Measurements from ENCODE around the gene UNC5CL. TPM values are rescaled to one million over a fixed set of nuclear protein-coding genes. Genes with fewer than 3 reads are reported as not detected.
A peak's percentile ranks its signal among the peaks of the same experiment; 100 is the strongest.

UNC5CL gene
- total and polyA plus RNA-seq, 8 donors: 2.3 to 84.8 (median 13.1) TPM

- intact Hi-C loops (cut with DNase I; ENCODE audit: low total_unique reads): no loop called here
- H3K9me3 ChIP-seq: no peaks in the 10 kb centered on the region
- TF ChIP-seq CTCF (IDR thresholded peaks at IDR 0.05) (no peak), EP300 (IDR thresholded peaks at IDR 0.05) (no peak), POLR2A (IDR thresholded peaks at IDR 0.05) (no peak), POLR2AphosphoS5 (IDR thresholded peaks at IDR 0.05) (no peak)
- no peaks in the 10 kb centered on the region for H3K27me3 ChIP-seq
- H3K4me1 ChIP-seq: peaks cover 0 to 5% (median 0%) of the 10 kb centered on the region in 4 donors
- no peak for DNase-seq
- no peaks in the 10 kb centered on the region for H3K36me3 ChIP-seq
- no peak overlapping the region for H3K4me3 ChIP-seq
- 77 to 87% (median 79%) methylated on average over 15 of the region's 15 CpGs for whole genome bisulfite sequencing, 5 donors
- no peak overlapping the region for H3K27ac ChIP-seq
Observed at GRCh38 chr6:40989204-40990169, 49.5 kb downstream of the UNC5CL start.

DNA sequence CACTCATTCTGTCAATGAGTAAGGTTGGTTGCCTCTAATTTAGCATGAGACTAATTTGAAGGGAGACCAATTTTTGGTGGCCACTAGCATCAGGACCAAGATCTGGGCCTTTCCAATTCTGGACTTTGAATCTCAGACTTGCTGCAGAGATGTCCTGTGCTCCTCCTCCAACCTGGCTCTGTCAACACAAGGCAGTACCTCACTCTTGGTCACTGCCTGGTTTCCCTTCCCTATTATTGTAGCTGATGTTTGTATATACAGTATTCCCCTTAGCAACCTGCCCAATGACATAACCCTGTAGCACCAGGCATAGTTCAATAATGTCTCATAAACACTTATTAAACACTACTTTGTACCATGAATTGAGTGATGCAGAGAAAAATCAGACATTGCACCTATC, 50.4 kb downstream of the UNC5CL start:
- H3K9me3 ChIP-seq: no peaks in the 10 kb centered on the region
- DNase-seq: no peak
- intact Hi-C loops (cut with DNase I; ENCODE audit: low total_unique reads): no loop called here
- H3K4me3 ChIP-seq: no peak overlapping the region
- TF ChIP-seq POLR2A (IDR thresholded peaks at IDR 0.05) (no peak), EP300 (IDR thresholded peaks at IDR 0.05) (no peak), CTCF (IDR thresholded peaks at IDR 0.05) (no peak), POLR2AphosphoS5 (IDR thresholded peaks at IDR 0.05) (no peak)
- no peak overlapping the region for H3K27ac ChIP-seq
- no peaks in the 10 kb centered on the region for H3K4me1 ChIP-seq
- no peaks in the 10 kb centered on the region for H3K27me3 ChIP-seq
- H3K36me3 ChIP-seq: no peaks in the 10 kb centered on the region

GRCh38 chr6:40986921-40987819, 51.9 kb downstream of the UNC5CL start:
- TF ChIP-seq POLR2A (IDR thresholded peaks at IDR 0.05) (no peak), EP300 (IDR thresholded peaks at IDR 0.05) (no peak), CTCF (IDR thresholded peaks at IDR 0.05) (no peak), POLR2AphosphoS5 (IDR thresholded peaks at IDR 0.05) (no peak)
- 63 to 81% (median 68%) methylated on average over 8 of the region's 8 CpGs for WGBS, 5 donors

GRCh38 chr6:40986364-40986763, 52.7 kb downstream of the UNC5CL start:
- DNase-seq: no peak
- Histone ChIP-seq H3K36me3 (no peaks in the 10 kb centered on the region), H3K27ac (no peak overlapping the region), H3K9me3 (no peaks in the 10 kb centered on the region), H3K27me3 (no peaks in the 10 kb centered on the region), H3K4me1 (no peaks in the 10 kb centered on the region), H3K4me3 (no peak overlapping the region)
- TF ChIP-seq POLR2A (IDR thresholded peaks at IDR 0.05) (no peak), POLR2AphosphoS5 (IDR thresholded peaks at IDR 0.05) (no peak), EP300 (IDR thresholded peaks at IDR 0.05) (no peak), CTCF (IDR thresholded peaks at IDR 0.05) (no peak)
- intact Hi-C loops (cut with DNase I; ENCODE audit: low total_unique reads): no loop called here
- 29 to 70% (median 49%) methylated on average over 2 of the region's 2 CpGs for WGBS, 5 donors

More at GRCh38 chr6:40986921-40987819, 51.9 kb downstream of the UNC5CL start:
- H3K27me3 ChIP-seq: no peaks in the 10 kb centered on the region
- H3K4me1 ChIP-seq: no peaks in the 10 kb centered on the region
- DNase-seq: peak in 1 of 2 donors; percentile 48
- no peak overlapping the region for H3K27ac ChIP-seq
- H3K4me3 ChIP-seq: no peak overlapping the region
- no peaks in the 10 kb centered on the region for H3K9me3 ChIP-seq
- intact Hi-C loops (cut with DNase I; ENCODE audit: low total_unique reads): no loop called here
- H3K36me3 ChIP-seq: no peaks in the 10 kb centered on the region
